Heart right ventricle (tissue), 16 donors: ENCODE data around the gene RDM1. TPM values are rescaled to one million over a fixed set of nuclear protein-coding genes. Genes with fewer than 3 reads are reported as not detected.

ENCODE experiments used
- ATAC-seq, 8 donors: fragments of 200-7000 bp; cut with Tn5 transposase; one replicate each; pipeline ENCODE4 v1.9.1; 2020; ENCODE audit warnings: mild to moderate bottlenecking in 8 of 8, moderate library complexity in 8 of 8, moderate number of reproducible peaks in 1 of 8
- DNase-seq, 2 donors: peaks; one replicate each; pipeline ENCODE4 v3.0.0-alpha.2; 2020
- H3K27ac ChIP-seq, 10 donors: fragments of 200-600 bp; sonication (generic) in 2 of 10; one replicate each; pipeline versions ENCODE4 v1.5.0 to v1.8.0; 2020 to 2022; ENCODE audit warnings: mild to moderate bottlenecking in 3 of 10
- H3K27me3 ChIP-seq, 7 donors: fragments of 200-600 bp; one replicate each; pipeline ENCODE4 v1.8.0; 2021 to 2022; ENCODE audit warnings: mild to moderate bottlenecking in 2 of 7
- H3K36me3 ChIP-seq, 9 donors: fragments of 200-600 bp; sonication (generic) in 1 of 9; one replicate each; pipeline versions ENCODE4 v1.5.0 to v1.8.0; 2020 to 2022; ENCODE audit warnings: mild to moderate bottlenecking in 2 of 9
- H3K4me1 ChIP-seq, 9 donors: fragments of 200-600 bp; sonication (generic) in 1 of 9; one replicate each; pipeline versions ENCODE4 v1.5.0 to v1.8.0; 2020 to 2022; ENCODE audit warnings: mild to moderate bottlenecking in 4 of 9
- H3K4me3 ChIP-seq, 10 donors: fragments of 200-600 bp; sonication (generic) in 2 of 10; one replicate each; pipeline versions ENCODE4 v1.5.0 to v1.8.0; 2020 to 2022; ENCODE audit warnings: mild to moderate bottlenecking in 7 of 10, moderate library complexity in 2 of 10
- H3K9me3 ChIP-seq, 11 donors: fragments of 200-600 bp in 10 of 11; sonication (generic) in 2 of 11; one replicate each; pipeline versions ENCODE4 v1.5.0 to v1.8.0; 2013 to 2022; ENCODE audit warnings: mild to moderate bottlenecking in 2 of 11, control low read depth in 1 of 11, moderate library complexity in 1 of 11
- CTCF ChIP-seq, 9 donors: fragments of 200-600 bp; sonication (generic) in 2 of 9; IDR thresholded peaks; one replicate each; pipeline versions ENCODE4 v1.5.0 to v1.8.0; 2021 to 2022; ENCODE audit warnings: antibody characterized with exemption in 9 of 9, mild to moderate bottlenecking in 5 of 9, moderate library complexity in 1 of 9
- WGBS, 2 donors: extraction: QIAGEN DNeasy Blood & Tissue Kit; methylation state at CpG; one replicate each; pipeline ENCODE4 v1.1.7; 2013; ENCODE audit warnings: inconsistent platforms in 1 of 2; 5-methylcytosine and 5-hydroxymethylcytosine counted together
- intact Hi-C, 10 donors: fragments of 100-400 bp; cut with DNase I; formaldehyde crosslinking; loops; one replicate each; pipeline versions ENCODE4 v1.11.1 to v1.14.2; 2022
- polyA plus RNA-seq, 2 donors: library from polyadenylated mRNA; stranded (reverse); fragments of 200-250 nt; gene quantifications; one replicate each; pipeline ENCODE4 v1.2.3, GENCODE V29; 2013
- total RNA-seq, 10 donors: library from RNA; stranded (reverse); fragmentation: NEBNext Ultra II Directional in 3 of 10; extraction: Animal tissue kit (Norgen Biotek cat#: 25700) in 3 of 10; gene quantifications; one replicate each; pipeline versions ENCODE4 v1.2.1 to v1.2.4, GENCODE V29; 2021 to 2023
- donor health status: Arrhythmogenic right ventricular cardiomyopathy.
- donor health status: ischemic (EF 13 %, LVEDD 7.1; RV severe dilation, severe dysfunction).
- donor health status: healthy with polysubstance abuse.
- donor health status: DM: no; HTN: yes; CAD: no.
- donor health status: DM: no; HTN: no; CAD: no.
- donor health status: ischemic (EF 25% LVEDD 6.9; RV normal size, moderate dysfunction).
- donor health status: ischemic (EF 25% LVEDD 5.7; RV mildly dilated, moderate dysfunction).
- donor health status: healthy.
- donor health status: DM: yes; HTN: yes; CAD: no.
- donor health status: Ischemic cardiomyopathy.
- donor health status: ischemic (EF 35%, LVEDD 5.7; RV mildly dilated, moderate dysfunction).
- donor health status: nonischemic (EF 11% LVEDD 7.7; RV severe dilation, severe dysfunction).
- donor health status: DM: yes; HTN: yes; CAD: no.
- donor health status: PGD.
- donor health status: ischemic (EF 29% LVEDD 5.4; RV normal size, mild dysfunction).
- donor health status: nonischemic (EF 23%, LVEDD 6.1; RV moderate dilation, normal function).

RDM1 gene
- total and polyA plus RNA-seq, 12 donors, result 0.46 to 1.3 TPM; not detected in 10

GRCh38 chr17:35969558-35970380, 39.2 kb upstream of the RDM1 start:
- no peak overlapping the region for H3K27ac ChIP-seq
- no peaks in the 10 kb centered on the region for H3K27me3 ChIP-seq
- TF ChIP-seq CTCF (IDR thresholded peaks at IDR 0.05), result peak; percentile 77 to 90 (median 86)
- intact Hi-C loops, result loop anchor here (1.0 to 10.0 kb wide), 12 partner anchors 95 to 517 kb away; partner anchors contain the start of genes CCL18 (in 1 of the 10) and ZNHIT3 (in 1 of the 10)
- no peaks in the 10 kb centered on the region for H3K36me3 ChIP-seq
- 36 to 38% methylated on average over 8 of the region's 8 CpGs for WGBS, 2 donors
- ATAC-seq, result peak; percentile 59 to 78 (median 74)
- H3K4me3 ChIP-seq, result no peak overlapping the region
- no peaks in the 10 kb centered on the region for H3K9me3 ChIP-seq
- DNase-seq, result peak; percentile 29 to 79
- peaks cover 0 to 28% (median 14%) of the 10 kb centered on the region in 9 donors for H3K4me1 ChIP-seq

- Histone ChIP-seq H3K4me3 (no peak overlapping the region), H3K9me3 (no peaks in the 10 kb centered on the region), H3K27ac (no peak overlapping the region), H3K4me1 (peaks cover 0 to 24% (median 11%) of the 10 kb centered on the region in 9 donors), H3K36me3 (no peaks in the 10 kb centered on the region), H3K27me3 (no peaks in the 10 kb centered on the region)
- no peak for DNase-seq
- 85 to 87% methylated on average over 10 of the region's 10 CpGs for WGBS, 2 donors
- no peak for ATAC-seq
- intact Hi-C loops, result loop anchor here in 7 of 10 donors (1.0 to 10.0 kb wide), 9 partner anchors 104 to 518 kb away; partner anchors contain the start of gene ZNHIT3 (in 1 of the 7)
- no peak for TF ChIP-seq CTCF (IDR thresholded peaks at IDR 0.05)
Observed at GRCh38 chr17:35968520-35969054, 38.0 kb upstream of the RDM1 start.

- 90 to 93% methylated on average over 7 of the region's 7 CpGs for WGBS, 2 donors
- intact Hi-C loops, result loop anchor here in 5 of 10 donors (5.0 to 10.0 kb wide), 4 partner anchors 110 to 517 kb away; no protein-coding TSS in a partner anchor
- Histone ChIP-seq H3K27me3 (peaks cover 0 to 25% (median 9%) of the 10 kb centered on the region in 7 donors), H3K9me3 (no peaks in the 10 kb centered on the region), H3K36me3 (no peaks in the 10 kb centered on the region), H3K27ac (no peak overlapping the region), H3K4me3 (no peak overlapping the region), H3K4me1 (no peaks in the 10 kb centered on the region)
- no peak for ATAC-seq
- no peak for TF ChIP-seq CTCF (IDR thresholded peaks at IDR 0.05)
- no peak for DNase-seq
Observed at GRCh38 chr17:35965272-35965671, 34.7 kb upstream of the RDM1 start.

- TF ChIP-seq CTCF (IDR thresholded peaks at IDR 0.05), result no peak
- no peaks in the 10 kb centered on the region for H3K9me3 ChIP-seq
- DNase-seq (no peak), ATAC-seq (no peak)
- 83 to 85% methylated on average over 6 of the region's 6 CpGs for WGBS, 2 donors
- intact Hi-C loops, result loop anchor here in 2 of 10 donors (10.0 kb wide), 2 partner anchors 111 to 181 kb away; no protein-coding TSS in a partner anchor
- no peaks in the 10 kb centered on the region for H3K4me1 ChIP-seq
- H3K4me3 ChIP-seq, result no peak overlapping the region
- H3K27me3 ChIP-seq, result peaks cover 0 to 40% (median 18%) of the 10 kb centered on the region in 7 donors
- no peak overlapping the region for H3K27ac ChIP-seq
- no peaks in the 10 kb centered on the region for H3K36me3 ChIP-seq
Observed at GRCh38 chr17:35963663-35964062, 33.1 kb upstream of the RDM1 start.
